Activated gamma-delta T cell treated with Interleukin-2 at 50 U/mL for 16 hours (primary cell): ENCODE results near the gene PLXNA4.

ENCODE experiments used
- DNase-seq: peaks from one replicate; pipeline ENCODE4 v3.0.0-alpha.2; 2020

Gene PLXNA4

GRCh38 chr7:132532281-132532680 is 44.0 kb downstream of the PLXNA4 start:
- no peak for DNase-seq

- DNase-seq: no peak
These were observed 44.7 kb downstream of the PLXNA4 start for GRCh38 chr7:132531562-132531961.

- DNase-seq: no peak
These were observed 47.6 kb downstream of the PLXNA4 start for GRCh38 chr7:132528695-132529094.

- no peak for DNase-seq
These were observed 48.5 kb downstream of the PLXNA4 start for GRCh38 chr7:132527467-132528410.

GRCh38 chr7:132526111-132526740 is 50.0 kb downstream of the PLXNA4 start:
- DNase-seq: no peak

- DNase-seq: no peak
These were observed 54.8 kb downstream of the PLXNA4 start for GRCh38 chr7:132521423-132521822.

GRCh38 chr7:132520591-132521280 is 55.5 kb downstream of the PLXNA4 start:
- no peak for DNase-seq

- DNase-seq: no peak
These were observed 56.3 kb downstream of the PLXNA4 start for GRCh38 chr7:132519936-132520335.

- no peak for DNase-seq
These were observed 57.5 kb downstream of the PLXNA4 start for GRCh38 chr7:132518839-132519173.

GRCh38 chr7:132518102-132518838 is 58.0 kb downstream of the PLXNA4 start:
- DNase-seq: no peak

- DNase-seq: no peak
These were observed 60.0 kb downstream of the PLXNA4 start for GRCh38 chr7:132516042-132516840.

GRCh38 chr7:132515181-132515580 is 61.1 kb downstream of the PLXNA4 start:
- no peak for DNase-seq

- no peak for DNase-seq
These were observed 61.8 kb downstream of the PLXNA4 start for GRCh38 chr7:132514430-132514829.

- DNase-seq: no peak
These were observed 64.3 kb downstream of the PLXNA4 start for GRCh38 chr7:132511921-132512320.

GRCh38 chr7:132511387-132511786 is 64.9 kb downstream of the PLXNA4 start:
- no peak for DNase-seq

GRCh38 chr7:132509643-132510042 is 66.6 kb downstream of the PLXNA4 start:
- no peak for DNase-seq

- no peak for DNase-seq
These were observed 67.4 kb downstream of the PLXNA4 start for GRCh38 chr7:132508724-132509353.

- no peak for DNase-seq
These were observed 71.4 kb downstream of the PLXNA4 start for GRCh38 chr7:132504852-132505251.

GRCh38 chr7:132504071-132504470 is 72.2 kb downstream of the PLXNA4 start:
- DNase-seq: no peak

- no peak for DNase-seq
These were observed 72.9 kb downstream of the PLXNA4 start for GRCh38 chr7:132503415-132503814.

- no peak for DNase-seq
These were observed 74.3 kb downstream of the PLXNA4 start for GRCh38 chr7:132501956-132502355.
